K562 (cell line): Measurements from ENCODE around the gene USP20. TPM values are rescaled to one million over a fixed set of nuclear protein-coding genes. Genes with fewer than 3 reads are reported as not detected.

ENCODE experiments used
- ATAC-seq: fragments of 200-7000 bp; cut with Tn5 transposase; 3 replicates; pipeline ENCODE4 v1.9.1; 2020; ENCODE audit warnings: moderate library complexity
- BruUV-seq: library from RNA; stranded (reverse); fragments of 400-500 nt; replicated peaks from 2 replicates; lab custom pipeline; 2021; lab: Mats Ljungman, UMichigan
- CTCF ChIA-PET: fragments of 300-600 bp; formaldehyde crosslinking; extraction: SDS; loops from one replicate; lab custom pipeline; 2021; ENCODE audit warnings: low intra/inter-chr PET ratio; lab: Yijun Ruan, JAX
- POLR2A ChIA-PET: fragments of 300-600, 350-650 bp; sonication (Branson Sonifier 250); formaldehyde crosslinking; extraction: SDS; loops from one replicate; lab custom pipeline; 2021; ENCODE audit warnings: antibody characterized with exemption, inconsistent platforms; lab: Yijun Ruan, JAX
- DNase-seq, 4 experiments: peaks; one replicate each; pipeline versions ENCODE4 v3.0.0 to v3.0.0-alpha.2; 2011 to 2018; ENCODE audit warnings: low spot score in 3 of 4, mixed read lengths in 3 of 4; ENCODE audit errors: extremely low read depth in 1 of 4
- FAIRE-seq: peaks from 2 replicates; lab custom pipeline; 2011; peaks lifted over from hg19 to GRCh38; lab: Jason Lieb, UNC
- H2AFZ ChIP-seq: 2 replicates; pipeline ENCODE4 v1.6.0; 2011; ENCODE audit warnings: low read depth, low read length, control low read depth, inconsistent platforms
- H3K27ac ChIP-seq: fragments of 200-600 bp; 3 replicates; pipeline ENCODE4 v1.8.0; 2011; ENCODE audit warnings: low read depth, mild to moderate bottlenecking, control low read depth, inconsistent platforms, low read length, moderate library complexity, mixed read lengths; ENCODE audit errors: extremely low read depth
- H3K27me3 ChIP-seq, 2 experiments: fragments of 300-600 bp in 1 of 2; 2 replicates in 1 of 2; 3 replicates in 1 of 2; pipeline versions ENCODE4 v1.6.0 to v1.8.0; 2011; ENCODE audit warnings: inconsistent platforms in 2 of 2, low read length in 2 of 2, mild to moderate bottlenecking in 1 of 2, mixed read lengths in 1 of 2, moderate library complexity in 1 of 2; ENCODE audit not compliant: control insufficient read depth in 2 of 2, insufficient read depth in 2 of 2
- H3K36me3 ChIP-seq: fragments of 300-600 bp; 3 replicates; pipeline ENCODE4 v1.8.0; 2011; ENCODE audit warnings: mild to moderate bottlenecking, low read length, inconsistent platforms; ENCODE audit not compliant: control insufficient read depth, insufficient read depth
- H3K4me1 ChIP-seq, 2 experiments: fragments of 200-600 bp in 1 of 2; replicated peaks in 1 of 2; 2 replicates in 1 of 2; 3 replicates in 1 of 2; pipeline versions ENCODE4 v1.5.1 to v1.8.0; 2011; ENCODE audit warnings: inconsistent platforms in 2 of 2, low read length in 2 of 2, mild to moderate bottlenecking in 1 of 2, mixed read lengths in 1 of 2, moderate library complexity in 1 of 2; ENCODE audit not compliant: control insufficient read depth in 2 of 2, insufficient read depth in 2 of 2
- H3K4me2 ChIP-seq: 2 replicates; pipeline ENCODE4 v1.6.1; 2011; ENCODE audit warnings: low read length, control low read depth, inconsistent platforms, mixed read lengths; ENCODE audit not compliant: insufficient read depth
- H3K4me3 ChIP-seq: fragments of 200-600 bp; sonication (generic), shearing (Covaris generic); 2 replicates; pipeline ENCODE4 v1.5.1; 2016; ENCODE audit warnings: control low read depth, inconsistent platforms
- H3K79me2 ChIP-seq: fragments of 200-600 bp; 3 replicates; pipeline ENCODE4 v1.8.0; 2011; ENCODE audit warnings: low read length, inconsistent platforms; ENCODE audit not compliant: control insufficient read depth, insufficient read depth
- H3K9ac ChIP-seq, 2 experiments: 2 replicates each; pipeline versions ENCODE4 v1.6.0 to v1.6.1; 2011; ENCODE audit warnings: low read depth in 2 of 2, low read length in 2 of 2, control low read depth in 1 of 2, inconsistent platforms in 1 of 2, mild to moderate bottlenecking in 1 of 2, mixed read lengths in 1 of 2; ENCODE audit not compliant: insufficient read depth in 1 of 2
- H3K9me1 ChIP-seq: one replicate; pipeline ENCODE4 v1.6.0; 2011; ENCODE audit warnings: inconsistent platforms, mild to moderate bottlenecking, low read length, moderate library complexity; ENCODE audit not compliant: control insufficient read depth, insufficient read depth
- H3K9me3 ChIP-seq: replicated peaks from 2 replicates; pipeline ENCODE4 v1.5.1; 2011; ENCODE audit warnings: low read depth, low read length, inconsistent platforms; ENCODE audit not compliant: control insufficient read depth, insufficient read depth
- H4K20me1 ChIP-seq: replicated peaks from 2 replicates; pipeline ENCODE4 v1.6.1; 2011; ENCODE audit warnings: low read length, inconsistent platforms, mixed read lengths; ENCODE audit not compliant: control insufficient read depth, insufficient read depth
- BRCA1 ChIP-seq, 2 experiments: fragments of 450-650 bp in 1 of 2; sonication (generic) in 1 of 2; formaldehyde crosslinking in 1 of 2; IDR thresholded peaks; 2 replicates each; pipeline versions ENCODE4 v1.5.0 to v1.6.1; 2017 to 2020; ENCODE audit warnings: mild to moderate bottlenecking in 1 of 2, missing genetic modification reagents in 1 of 2
- EWSR1 ChIP-seq: fragments of 450-650 bp; IDR thresholded peaks from 2 replicates; pipeline ENCODE4 v1.6.1; 2018; ENCODE audit warnings: borderline replicate concordance, mild to moderate bottlenecking, low read depth, moderate library complexity; ENCODE audit not compliant: partially characterized antibody
- HMG20B ChIP-seq: fragments of 250-450 bp; sonication (Bioruptor Pico); IDR thresholded peaks from 2 replicates; pipeline ENCODE4 v1.5.0; 2021; ENCODE audit warnings: mild to moderate bottlenecking
- KDM5B ChIP-seq: fragments of 200-600 bp; sonication (generic); IDR thresholded peaks from 2 replicates; pipeline ENCODE4 v1.6.1; 2012; ENCODE audit warnings: low read depth, mild to moderate bottlenecking, moderate library complexity, low read length, control low read depth, inconsistent platforms; ENCODE audit not compliant: insufficient replicate concordance
- NFE2 ChIP-seq: IDR thresholded peaks from 2 replicates; pipeline ENCODE4 v1.6.1; 2014; ENCODE audit warnings: antibody characterized with exemption, low read depth
- NFYB ChIP-seq: IDR thresholded peaks from 2 replicates; pipeline ENCODE4 v1.6.1; 2011; ENCODE audit warnings: mild to moderate bottlenecking, moderate library complexity; ENCODE audit not compliant: insufficient read length; ENCODE audit errors: extremely low read depth
- RFX1 ChIP-seq: fragments of 450-650 bp; IDR thresholded peaks from 2 replicates; pipeline ENCODE4 v1.6.1; 2016; ENCODE audit warnings: mild to moderate bottlenecking, moderate library complexity
- SIRT6 ChIP-seq: IDR thresholded peaks from one replicate; pipeline ENCODE4 v1.6.1; 2012; ENCODE audit warnings: low read depth, mild to moderate bottlenecking, control low read depth, inconsistent platforms, low read length, moderate library complexity
- SMAD3 ChIP-seq: fragments of 450-650 bp; formaldehyde crosslinking; conservative IDR thresholded peaks from 2 replicates; pipeline ENCODE4 v1.4.0; 2020; ENCODE audit warnings: mild to moderate bottlenecking
- STAG1 ChIP-seq: sonication (generic); formaldehyde crosslinking; IDR thresholded peaks from 2 replicates; pipeline ENCODE4 v1.5.0; 2020; ENCODE audit warnings: missing genetic modification reagents, borderline replicate concordance
- U2AF1 ChIP-seq: fragments of 200-400 bp; formaldehyde crosslinking; optimal IDR thresholded peaks from 2 replicates; pipeline ENCODE3; 2017; ENCODE audit warnings: mild to moderate bottlenecking, low read depth, low read length, moderate library complexity
- ZNF197 ChIP-seq: fragments of 200-800 bp; sonication (Bioruptor generic); IDR thresholded peaks from 2 replicates; pipeline ENCODE4 v1.6.1; 2016; ENCODE audit warnings: low read depth, missing genetic modification characterization, missing compliant biosample characterization
- ZNF347 ChIP-seq: fragments of 450-650 bp; formaldehyde crosslinking; IDR thresholded peaks from 2 replicates; pipeline ENCODE4 v1.4.0; 2020; ENCODE audit warnings: low read depth, mild to moderate bottlenecking, moderate library complexity
- ZNF511 ChIP-seq: sonication (generic); formaldehyde crosslinking; IDR thresholded peaks from 2 replicates; pipeline ENCODE4 v1.8.0; 2022; ENCODE audit warnings: mild to moderate bottlenecking, missing genetic modification reagents
- ZNF717 ChIP-seq: fragments of 250-450 bp; sonication (Bioruptor Pico); IDR thresholded peaks from 2 replicates; pipeline ENCODE4 v1.5.0; 2021
- ZNF77 ChIP-seq: fragments of 250-450 bp; sonication (Bioruptor Pico); IDR thresholded peaks from 2 replicates; pipeline ENCODE4 v1.5.0; 2020
- ZSCAN29 ChIP-seq: fragments of 450-650 bp; IDR thresholded peaks from 2 replicates; pipeline ENCODE4 v1.6.1; 2017
- WGBS: fragments of 100-300 bp; shearing (Covaris generic); methylation state at CpG from one replicate; pipeline ENCODE4 v1.1.6; 2016; ENCODE audit warnings: low coverage, mixed read lengths; ENCODE audit not compliant: insufficient coverage; ENCODE audit errors: missing lambda C conversion rate; 5-methylcytosine and 5-hydroxymethylcytosine counted together
- in situ Hi-C: fragments of 300-500 bp; cut with MboI; formaldehyde crosslinking; loops from 4 replicates; pipeline ENCODE4 v1.15.0; 2018; ENCODE audit warnings: inconsistent platforms, mixed read lengths
- intact Hi-C: fragments of 100-400 bp; cut with micrococcal nuclease; formaldehyde crosslinking; loops from 2 replicates; pipeline ENCODE4 v1.14.2; 2022
- polyA plus RNA-seq, 8 experiments: library from polyadenylated mRNA; depleted of rRNA in 4 of 8; stranded (reverse) in 5 of 8; unstranded in 3 of 8; fragments of >200 nt; fragmentation: Nextera tagmentation in 2 of 8; fragmentation: Illumina TruSeq in 1 of 8; extraction: Ambion mirVana in 2 of 8; extraction: Trizol in 1 of 8; gene quantifications; 2 replicates each; pipeline versions ENCODE4 v1.2.1 to v1.2.3, GENCODE V29; 2011 to 2014; ENCODE audit warnings: inconsistent platforms in 1 of 8, missing spikeins in 1 of 8
- total RNA-seq, 7 experiments: library from RNA; depleted of rRNA in 6 of 7; stranded (reverse); fragments of >200 nt in 6 of 7; fragmentation: Illumina TruSeq in 2 of 7; extraction: Trizol in 2 of 7; gene quantifications; 2 replicates each; pipeline versions ENCODE4 v1.2.1 to v1.2.3, GENCODE V29; 2011 to 2021; ENCODE audit warnings: low replicate concordance in 1 of 7
- TF ChIP-seq, protein P1 (sequence below): fragments of 450-650 bp; IDR thresholded peaks from 2 replicates; pipeline ENCODE4 v1.6.1; 2017; ENCODE audit warnings: antibody characterized with exemption
- TF ChIP-seq, protein P2 (sequence below): fragments of 450-650 bp; formaldehyde crosslinking; IDR thresholded peaks from 2 replicates; pipeline ENCODE4 v1.4.0; 2020; ENCODE audit warnings: mild to moderate bottlenecking

Gene USP20
- total and polyA plus RNA-seq, 9 of the 15 experiments (the other 6 are each of a cell fraction or from before 2014, with no cell fraction given): 1.9 to 136 (median 49.1) TPM

DNA sequence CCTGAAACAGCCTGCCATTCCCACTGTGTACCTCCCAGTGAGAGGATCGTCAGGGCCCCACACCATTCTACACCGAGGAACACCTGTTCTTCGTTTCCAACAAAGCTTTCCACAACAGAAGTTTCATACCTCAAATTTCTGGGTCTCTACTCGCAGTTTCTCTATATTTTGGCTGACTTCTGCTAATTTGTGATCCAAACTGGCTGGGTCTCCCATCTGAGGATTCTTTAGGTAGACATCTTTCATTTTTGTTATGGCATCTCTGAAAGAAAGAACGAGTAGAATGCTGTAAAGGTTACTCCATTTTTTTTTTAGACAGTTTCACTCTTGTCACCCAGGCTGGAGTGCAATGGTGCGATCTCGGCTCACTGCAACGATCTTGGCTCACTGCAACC lies 67.5 kb downstream of the USP20 start:
- POLR2A ChIA-PET: interaction anchor here (0.8 to 1.7 kb wide), 2 partner anchors 8 to 11 kb away, joined by 5 to 7 read pairs; no protein-coding TSS in a partner anchor
- no peak overlapping the region for H3K9ac ChIP-seq
- TF ChIP-seq, protein P1, sequence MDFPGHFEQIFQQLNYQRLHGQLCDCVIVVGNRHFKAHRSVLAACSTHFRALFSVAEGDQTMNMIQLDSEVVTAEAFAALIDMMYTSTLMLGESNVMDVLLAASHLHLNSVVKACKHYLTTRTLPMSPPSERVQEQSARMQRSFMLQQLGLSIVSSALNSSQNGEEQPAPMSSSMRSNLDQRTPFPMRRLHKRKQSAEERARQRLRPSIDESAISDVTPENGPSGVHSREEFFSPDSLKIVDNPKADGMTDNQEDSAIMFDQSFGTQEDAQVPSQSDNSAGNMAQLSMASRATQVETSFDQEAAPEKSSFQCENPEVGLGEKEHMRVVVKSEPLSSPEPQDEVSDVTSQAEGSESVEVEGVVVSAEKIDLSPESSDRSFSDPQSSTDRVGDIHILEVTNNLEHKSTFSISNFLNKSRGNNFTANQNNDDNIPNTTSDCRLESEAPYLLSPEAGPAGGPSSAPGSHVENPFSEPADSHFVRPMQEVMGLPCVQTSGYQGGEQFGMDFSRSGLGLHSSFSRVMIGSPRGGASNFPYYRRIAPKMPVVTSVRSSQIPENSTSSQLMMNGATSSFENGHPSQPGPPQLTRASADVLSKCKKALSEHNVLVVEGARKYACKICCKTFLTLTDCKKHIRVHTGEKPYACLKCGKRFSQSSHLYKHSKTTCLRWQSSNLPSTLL: no peak
- no peak for TF ChIP-seq KDM5B
- no peak for TF ChIP-seq U2AF1
- TF ChIP-seq STAG1: no peak
- no peak for TF ChIP-seq RFX1
- no peak for TF ChIP-seq ZNF77
- TF ChIP-seq ZNF347 (CRISPR knock-in tag): no peak
- no peak for TF ChIP-seq ZNF511 (CRISPR knock-in tag)
- TF ChIP-seq EWSR1: no peak
- TF ChIP-seq ZNF717 (CRISPR knock-in tag): no peak
- TF ChIP-seq, protein P2, sequence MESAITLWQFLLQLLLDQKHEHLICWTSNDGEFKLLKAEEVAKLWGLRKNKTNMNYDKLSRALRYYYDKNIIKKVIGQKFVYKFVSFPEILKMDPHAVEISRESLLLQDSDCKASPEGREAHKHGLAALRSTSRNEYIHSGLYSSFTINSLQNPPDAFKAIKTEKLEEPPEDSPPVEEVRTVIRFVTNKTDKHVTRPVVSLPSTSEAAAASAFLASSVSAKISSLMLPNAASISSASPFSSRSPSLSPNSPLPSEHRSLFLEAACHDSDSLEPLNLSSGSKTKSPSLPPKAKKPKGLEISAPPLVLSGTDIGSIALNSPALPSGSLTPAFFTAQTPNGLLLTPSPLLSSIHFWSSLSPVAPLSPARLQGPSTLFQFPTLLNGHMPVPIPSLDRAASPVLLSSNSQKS: no peak
- no peak for TF ChIP-seq NFYB
- TF ChIP-seq BRCA1 (IDR thresholded peaks at IDR 0.05): no peak
- no peak for TF ChIP-seq BRCA1 (CRISPR knock-in tag; IDR thresholded peaks at IDR 0.05)
- TF ChIP-seq SIRT6: no peak
- no peak for TF ChIP-seq ZNF197 (CRISPR knock-in tag)
- TF ChIP-seq ZSCAN29: no peak
- TF ChIP-seq SMAD3 (CRISPR knock-in tag): no peak
- no peak for TF ChIP-seq HMG20B (CRISPR knock-in tag)
- no peak for TF ChIP-seq NFE2
- intact Hi-C loops (no loop called here), in situ Hi-C loops (no loop called here)
- no peaks in the 10 kb centered on the region for H3K9me1 ChIP-seq
- no peaks in the 10 kb centered on the region for H3K79me2 ChIP-seq
- CTCF ChIA-PET: no interaction called here
- no peak overlapping the region for H3K4me2 ChIP-seq
- WGBS: 60% methylated on average over 8 of the region's 8 CpGs
- H3K36me3 ChIP-seq: no peaks in the 10 kb centered on the region
- no peak overlapping the region for H3K4me3 ChIP-seq
- no peak overlapping the region for H2AFZ ChIP-seq
- peaks cover 0 to 6% of the 10 kb centered on the region in 2 experiments; a peak in 3 of 5 replicates for H3K4me1 ChIP-seq
- no peak overlapping the region for H3K27ac ChIP-seq
- H3K9me3 ChIP-seq: no peaks in the 10 kb centered on the region
- FAIRE-seq (no peak), DNase-seq (no peak), ATAC-seq (no peak)
- H4K20me1 ChIP-seq: no peaks in the 10 kb centered on the region
- BruUV-seq: no TSS peak
- no peaks in the 10 kb centered on the region for H3K27me3 ChIP-seq
